SK-N-MC (cell line): Measurements from ENCODE around the gene TRIP12.

Source experiments
- EZH2 ChIP-seq: fragments of 200-600 bp; sonication (generic); IDR thresholded peaks from one replicate; pipeline ENCODE4 v1.6.1; 2017; ENCODE audit warnings: antibody characterized with exemption
- FOXP2 ChIP-seq: optimal IDR thresholded peaks from 2 replicates; pipeline ENCODE3; 2011; ENCODE audit warnings: mild to moderate bottlenecking, moderate library complexity; ENCODE audit not compliant: insufficient read depth; ENCODE audit errors: extremely low read length, control extremely low read depth

- TF ChIP-seq EZH2 (no peak), FOXP2 (no peak)
Measured at GRCh38 chr2:229945975-229946374, 24.2 kb upstream of the TRIP12 start.
